Measurements from ENCODE around the gene PRKAG1.
A peak's percentile ranks its signal among the peaks of the same experiment; 100 is the strongest.

Gene PRKAG1

DNA sequence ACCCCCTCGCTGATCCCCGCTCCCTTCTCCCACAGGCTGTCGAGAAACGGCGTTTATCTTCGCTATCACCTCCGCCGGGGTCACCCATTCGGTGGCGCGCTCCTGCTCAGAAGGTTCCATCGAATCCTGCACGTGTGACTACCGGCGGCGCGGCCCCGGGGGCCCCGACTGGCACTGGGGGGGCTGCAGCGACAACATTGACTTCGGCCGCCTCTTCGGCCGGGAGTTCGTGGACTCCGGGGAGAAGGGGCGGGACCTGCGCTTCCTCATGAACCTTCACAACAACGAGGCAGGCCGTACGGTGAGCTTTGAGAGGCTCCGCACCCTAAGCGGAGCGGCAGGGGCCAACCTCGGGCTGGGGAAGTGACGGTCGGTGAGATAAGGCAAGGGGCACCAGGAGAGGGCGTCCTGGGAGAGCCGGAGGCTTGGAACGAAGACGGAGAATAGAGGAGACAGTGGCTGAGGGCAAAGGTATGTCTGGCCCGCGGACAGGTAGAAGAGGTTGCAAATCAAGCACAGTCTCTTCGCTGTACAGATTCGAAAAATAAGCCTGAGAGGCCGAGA is 38.1 kb downstream of the PRKAG1 start:
- DNase-seq = peak; percentile 63 to 65

DNA sequence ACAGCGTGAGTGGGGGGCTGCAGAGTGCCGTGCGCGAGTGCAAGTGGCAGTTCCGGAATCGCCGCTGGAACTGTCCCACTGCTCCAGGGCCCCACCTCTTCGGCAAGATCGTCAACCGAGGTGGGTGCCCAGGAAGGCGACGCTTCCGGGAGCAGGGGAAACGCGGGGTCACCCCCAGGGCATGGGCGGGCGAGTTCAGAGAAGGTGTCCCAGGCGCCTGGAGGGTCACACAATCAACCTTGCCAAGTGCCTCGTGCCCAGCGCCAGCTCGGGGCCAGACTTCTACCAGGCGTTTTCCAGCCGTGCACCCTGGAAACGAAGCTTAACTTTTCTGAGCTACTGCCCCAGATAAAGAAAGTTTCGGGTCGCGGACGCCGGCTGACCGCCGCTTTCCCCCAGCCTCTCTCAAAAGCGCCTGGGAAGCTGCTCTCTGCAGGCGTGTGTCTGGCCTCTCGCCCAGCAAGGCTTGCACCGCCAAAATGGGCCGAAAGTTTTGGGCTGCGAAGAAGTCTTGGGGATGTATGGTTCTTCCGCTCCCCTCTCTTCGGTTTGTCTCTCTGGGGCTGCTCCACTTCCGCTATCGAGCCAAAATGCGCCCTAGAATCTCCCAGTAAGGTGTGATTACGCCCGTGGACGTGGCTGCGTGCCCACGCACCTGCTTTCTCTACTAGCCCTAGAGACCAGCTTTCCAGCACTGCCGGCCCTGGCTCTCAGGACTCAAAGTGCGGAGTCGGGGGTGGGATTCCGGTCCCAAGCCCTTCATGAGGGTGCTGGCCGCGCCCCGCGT is 38.8 kb downstream of the PRKAG1 start:
- DNase-seq = peak; percentile 52

- peak; percentile 45 to 50 for DNase-seq
Measured at GRCh38 chr12:48978741-48979601, 39.6 kb downstream of the PRKAG1 start.

- no peak for DNase-seq
Measured at GRCh38 chr12:48978291-48978740, 40.3 kb downstream of the PRKAG1 start, which contains the start of gene WNT1. Gene WNT1, plus strand, starts transcription at chr12:48978322. Its CDS starts 329 bp downstream, at chr12:48978651.

DNA sequence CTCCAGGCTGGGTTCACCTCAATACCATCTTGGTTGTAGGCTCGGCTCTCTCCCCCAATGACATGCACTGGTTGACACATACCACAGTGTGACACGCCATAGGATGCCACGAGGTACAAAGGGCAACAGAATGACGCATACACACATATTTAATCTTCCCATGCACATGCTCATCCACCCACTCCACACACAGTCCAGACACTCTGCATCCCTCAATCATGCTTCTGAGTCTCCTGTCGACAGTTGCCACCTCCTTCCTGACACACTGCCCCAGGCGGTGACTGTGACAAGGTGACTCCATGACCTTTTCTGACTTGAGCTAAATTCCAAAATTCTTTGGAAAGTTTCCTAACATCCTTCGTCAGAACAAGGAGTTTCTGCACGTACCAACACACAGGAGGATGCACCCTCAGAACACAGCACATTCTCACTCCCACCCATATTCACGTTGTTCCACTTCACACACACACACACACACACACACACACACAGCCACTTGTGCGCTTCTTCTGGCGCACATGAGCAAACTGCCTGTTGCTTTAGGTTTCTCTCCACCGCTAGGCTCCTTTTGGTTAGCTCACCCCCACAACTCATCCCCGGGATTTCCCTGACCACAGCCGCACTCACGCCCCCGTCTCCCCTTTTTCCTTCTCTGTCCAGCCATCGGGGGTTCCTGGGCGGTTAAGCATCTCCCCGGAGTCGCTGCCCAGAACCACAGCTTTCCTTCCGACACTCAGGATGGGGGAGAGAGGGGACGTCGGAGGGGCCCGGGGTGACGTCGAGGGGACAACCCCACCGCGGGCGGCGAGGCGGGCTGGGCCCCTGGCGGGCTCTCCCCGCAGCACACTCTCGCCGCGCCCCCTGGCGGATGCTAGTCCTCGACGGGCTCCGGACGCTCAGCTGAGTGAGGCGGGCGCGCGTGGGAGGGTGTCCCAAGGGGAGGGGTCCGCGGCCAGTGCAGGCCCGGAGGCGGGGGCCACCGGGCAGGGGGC is 41.0 kb downstream of the PRKAG1 start:
- peak; percentile 89 to 91 for DNase-seq

DNA sequence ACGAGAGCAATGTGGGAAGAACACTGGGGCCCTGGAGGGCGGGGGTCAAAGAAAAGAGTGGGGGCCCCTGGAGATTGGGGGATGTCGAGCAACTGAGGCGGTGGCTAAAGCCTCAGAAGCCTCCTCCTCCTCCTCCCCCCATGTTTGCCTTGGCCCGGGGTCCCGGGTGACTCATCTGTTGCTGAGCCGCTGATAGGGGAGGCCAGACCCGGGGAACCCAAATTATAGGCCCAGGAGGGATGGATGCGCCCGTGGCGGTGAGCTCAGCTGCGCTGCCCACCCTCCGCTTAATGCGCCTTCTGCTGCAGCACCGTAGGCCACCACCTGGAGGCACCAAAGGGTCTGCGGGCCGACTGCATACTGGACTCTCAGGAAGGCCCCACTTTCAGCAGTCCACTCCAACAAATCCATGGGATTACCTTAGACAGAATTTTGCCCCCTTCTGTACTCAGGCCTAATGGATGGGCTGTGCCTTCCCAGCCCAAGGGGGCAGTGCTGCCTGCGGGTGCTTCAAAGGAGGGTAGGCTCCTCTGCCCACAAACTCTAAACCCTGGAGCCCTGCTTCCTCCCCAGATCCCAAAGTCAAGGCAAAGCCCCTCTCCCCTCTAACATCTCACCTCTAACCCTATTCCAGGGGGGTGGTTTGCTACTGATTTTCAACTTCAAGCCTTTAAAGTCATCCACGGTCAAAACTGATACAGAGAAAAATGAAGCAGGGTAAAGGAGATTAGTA is 44.5 kb downstream of the PRKAG1 start:
- peak; percentile 66 to 70 for DNase-seq

DNA sequence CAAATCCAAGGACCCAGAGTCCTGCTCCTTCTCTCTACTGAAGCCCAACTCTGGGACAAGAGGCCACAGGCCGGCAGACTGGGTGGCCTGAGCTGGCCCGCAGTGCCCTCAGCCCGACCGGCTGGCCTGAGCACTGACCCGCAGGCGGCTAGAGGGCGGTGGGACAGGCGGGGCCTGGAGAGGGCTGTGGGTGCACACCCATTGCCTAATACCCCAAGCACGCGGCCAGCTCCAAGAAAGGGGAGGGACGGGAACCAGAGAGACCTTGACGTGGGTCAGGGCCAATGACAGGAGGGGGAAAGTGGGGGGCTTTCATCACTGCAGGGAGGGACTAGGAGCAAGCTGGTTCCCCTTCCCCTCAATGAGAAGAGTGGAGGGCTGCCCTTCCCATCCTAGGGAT is 45.0 kb downstream of the PRKAG1 start:
- no peak for DNase-seq

DNA sequence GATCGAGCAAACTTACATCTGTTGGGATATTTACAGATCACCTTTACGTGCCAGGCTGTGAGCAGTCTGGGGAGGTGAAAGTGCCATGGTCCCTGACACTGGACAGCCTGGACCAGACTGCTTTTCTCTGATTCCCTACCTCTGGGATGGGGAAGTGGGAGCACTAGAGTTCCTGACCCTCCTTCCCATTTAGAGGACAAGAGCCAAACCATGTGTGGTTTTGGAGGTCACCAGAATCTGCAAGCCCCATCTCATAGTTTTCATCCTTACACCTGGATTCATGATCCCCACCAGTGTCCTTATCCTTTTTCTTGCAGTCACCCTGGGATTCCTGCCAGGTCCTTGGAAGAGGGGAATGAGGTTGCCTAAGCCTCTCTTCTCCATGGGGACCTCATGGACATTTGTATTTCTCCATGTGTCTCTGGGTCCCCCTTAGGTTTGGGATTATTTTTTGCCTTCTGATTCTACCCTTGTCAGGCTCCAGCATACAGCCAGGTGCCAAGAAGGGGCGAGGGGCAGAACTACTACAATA is 45.6 kb downstream of the PRKAG1 start:
- DNase-seq = no peak

GRCh38 chr12:48972213-48972951 is 46.2 kb downstream of the PRKAG1 start:
- peak; percentile 75 to 81 for DNase-seq

- peak; percentile 29 to 31 for DNase-seq
Measured at GRCh38 chr12:48970702-48971334, 47.8 kb downstream of the PRKAG1 start.

DNA sequence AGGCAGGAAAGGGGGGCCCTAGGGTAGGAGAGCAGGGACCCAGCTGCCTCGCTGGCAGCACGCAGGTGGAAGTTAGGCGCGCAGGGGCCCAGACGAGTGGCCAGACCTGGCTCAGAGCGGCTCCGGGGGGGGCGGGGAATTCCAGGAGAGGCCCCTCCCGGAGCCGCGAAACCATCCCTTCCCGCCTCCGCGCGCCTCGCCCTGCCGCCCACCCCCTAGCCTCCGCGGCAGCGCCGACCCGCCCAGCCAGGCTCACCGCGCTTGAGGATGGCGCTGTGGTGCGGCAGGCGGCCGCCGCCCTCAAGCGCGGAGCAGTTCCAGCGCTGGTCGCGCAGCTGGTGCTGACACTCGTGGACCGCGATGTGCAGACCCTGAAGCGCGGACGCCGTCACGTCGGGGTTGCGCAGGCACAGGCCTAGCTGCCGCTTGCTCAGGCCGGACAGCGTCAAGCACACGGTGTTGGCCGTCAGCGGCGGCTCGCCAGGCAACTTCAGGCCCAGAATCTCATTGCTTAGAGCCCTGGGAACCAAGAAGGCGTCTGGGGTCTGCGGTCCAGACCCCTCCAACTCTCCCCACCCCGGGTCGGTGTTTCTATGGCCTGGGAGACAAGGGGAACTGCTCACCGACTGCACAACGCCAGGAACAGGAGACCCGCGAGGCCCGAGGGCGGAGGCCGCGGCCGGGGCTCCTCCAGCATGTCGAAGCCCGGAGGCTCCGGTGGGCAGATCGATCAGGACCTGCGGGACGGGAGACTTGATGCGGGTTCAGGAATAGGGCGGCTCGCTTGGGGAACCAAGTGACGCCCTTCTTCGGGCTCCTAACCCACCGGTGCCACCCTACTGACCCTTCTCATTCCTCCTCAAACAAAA is 48.5 kb downstream of the PRKAG1 start:
- peak; percentile 31 to 45 for DNase-seq

GRCh38 chr12:48969160-48969771 is 49.3 kb downstream of the PRKAG1 start:
- no peak for DNase-seq

- DNase-seq = no peak
Measured at GRCh38 chr12:48968467-48968866, 50.1 kb downstream of the PRKAG1 start.

- no peak for DNase-seq
Measured at GRCh38 chr12:48967991-48968390, 50.6 kb downstream of the PRKAG1 start.

- no peak for DNase-seq
Measured at GRCh38 chr12:48966177-48966895, 52.2 kb downstream of the PRKAG1 start.

- DNase-seq = no peak
Measured at GRCh38 chr12:48965298-48965838, 53.2 kb downstream of the PRKAG1 start.

GRCh38 chr12:48961801-48962200 is 56.8 kb downstream of the PRKAG1 start:
- DNase-seq = no peak
